OCI-LY1 (cell line): ENCODE results near the gene HDDC2.

Experiments used
- H2AFZ ChIP-seq: fragments of 200-600 bp; sonication (generic), shearing (Covaris generic); 2 replicates; pipeline ENCODE4 v1.6.0; 2014; ENCODE audit warnings: antibody characterized with exemption, mild to moderate bottlenecking, low read length
- H3F3A ChIP-seq: fragments of 200-600 bp; sonication (generic), shearing (Covaris generic); 2 replicates; pipeline ENCODE4 v1.6.0; 2014; ENCODE audit warnings: mild to moderate bottlenecking, antibody characterized with exemption, low read length, moderate library complexity; ENCODE audit not compliant: insufficient read depth
- H3K27ac ChIP-seq: fragments of 200-600 bp; sonication (generic); 2 replicates; pipeline ENCODE4 v1.5.1; 2014; ENCODE audit warnings: low read length, mixed run types, mild to moderate bottlenecking, low read depth; ENCODE audit not compliant: poor library complexity, severe bottlenecking
- H3K27me3 ChIP-seq: fragments of 200-600 bp; sonication (generic); 2 replicates; pipeline ENCODE4 v1.6.0; 2014; ENCODE audit warnings: antibody characterized with exemption, mild to moderate bottlenecking, low read length, moderate library complexity; ENCODE audit not compliant: insufficient read depth
- H3K36me3 ChIP-seq: fragments of 200-600 bp; sonication (generic); 2 replicates; pipeline ENCODE4 v1.6.1; 2014; ENCODE audit warnings: mild to moderate bottlenecking, antibody characterized with exemption, low read length, moderate library complexity, mixed read lengths; ENCODE audit not compliant: insufficient read depth
- H3K4me1 ChIP-seq: fragments of 200-600 bp; sonication (generic); 2 replicates; pipeline ENCODE4 v1.5.1; 2014; ENCODE audit warnings: mild to moderate bottlenecking, low read length, moderate library complexity; ENCODE audit not compliant: insufficient read depth, severe bottlenecking
- H3K4me2 ChIP-seq: fragments of 200-600 bp; sonication (generic), shearing (Covaris generic); 2 replicates; pipeline ENCODE4 v1.6.1; 2014; ENCODE audit warnings: low read length
- H3K4me3 ChIP-seq: fragments of 200-600 bp; sonication (generic); 2 replicates; pipeline ENCODE4 v1.5.1; 2014; ENCODE audit warnings: low read length, low read depth, mild to moderate bottlenecking, mixed read lengths; ENCODE audit not compliant: poor library complexity, severe bottlenecking
- H3K79me2 ChIP-seq: fragments of 200-600 bp; shearing (Covaris generic); 2 replicates; pipeline ENCODE4 v1.6.1; 2016; ENCODE audit warnings: mixed run types, low read length, mixed read lengths; ENCODE audit not compliant: insufficient read depth
- H3K9ac ChIP-seq: fragments of 200-600 bp; sonication (generic), shearing (Covaris generic); 2 replicates; pipeline ENCODE4 v1.6.1; 2014; ENCODE audit warnings: mild to moderate bottlenecking, low read length, mixed read lengths
- H3K9me2 ChIP-seq: fragments of 200-600 bp; sonication (generic), shearing (Covaris generic); 2 replicates; pipeline ENCODE4 v1.6.1; 2014; ENCODE audit warnings: low read depth, mild to moderate bottlenecking, low read length, mixed read lengths
- H3K9me3 ChIP-seq: fragments of 200-600 bp; shearing (Covaris generic); 2 replicates; pipeline ENCODE4 v1.6.1; 2014; ENCODE audit warnings: low read length, mixed read lengths
- H4K20me1 ChIP-seq: fragments of 200-600 bp; sonication (generic), shearing (Covaris generic); 2 replicates; pipeline ENCODE4 v1.6.0; 2016; ENCODE audit warnings: mild to moderate bottlenecking, low read length; ENCODE audit not compliant: insufficient read depth
- EZH2 ChIP-seq: fragments of 200-600 bp; sonication (generic), shearing (Covaris generic); IDR thresholded peaks from 2 replicates; pipeline ENCODE4 v1.8.0; 2017; ENCODE audit warnings: borderline replicate concordance, mixed run types, mild to moderate bottlenecking, antibody characterized with exemption, low read length, moderate library complexity, mixed read lengths
- TF ChIP-seq, protein P1 (sequence below): fragments of 200-600 bp; sonication (generic), shearing (Covaris generic); IDR thresholded peaks from 2 replicates; pipeline ENCODE4 v1.5.1; 2017; ENCODE audit warnings: mild to moderate bottlenecking, antibody characterized with exemption, low read length, moderate library complexity, mixed read lengths

Gene HDDC2

DNA sequence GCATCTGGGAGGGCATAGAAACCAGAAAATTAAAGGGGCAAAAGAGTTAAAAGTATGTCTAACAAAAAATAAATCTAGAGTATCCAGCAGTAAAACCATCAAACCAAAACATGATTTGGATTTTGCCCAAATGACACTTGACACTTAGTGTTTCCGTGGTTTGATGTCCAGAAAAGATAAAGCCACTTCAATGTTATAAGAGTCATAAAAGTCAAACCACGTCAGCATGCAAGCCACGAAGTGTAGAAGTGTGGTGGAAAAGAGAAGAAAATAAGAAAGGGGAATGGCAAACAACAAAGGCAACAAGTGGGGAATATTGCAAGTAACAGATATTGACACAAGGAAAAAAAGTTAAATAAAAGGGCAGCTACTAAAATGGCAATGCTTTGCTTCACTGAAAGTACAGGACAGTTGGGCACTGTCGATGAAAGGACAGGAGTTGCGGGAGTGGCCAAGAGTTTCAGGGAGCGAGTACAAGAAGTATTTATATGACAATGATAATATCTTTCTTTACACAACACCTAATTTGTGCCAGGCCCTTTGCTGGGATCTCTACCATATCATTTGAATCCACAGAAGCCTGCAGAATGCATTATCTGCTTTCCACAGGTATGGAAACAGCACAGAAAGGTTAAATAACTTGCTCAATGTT, 6.3 kb upstream of the HDDC2 start:
- H3K9me2 ChIP-seq: no peaks in the 10 kb centered on the region
- H3K4me3 ChIP-seq: no peak overlapping the region
- no peaks in the 10 kb centered on the region for H3K36me3 ChIP-seq
- no peaks in the 10 kb centered on the region for H3K79me2 ChIP-seq
- no peak overlapping the region for H3K4me2 ChIP-seq
- H2AFZ ChIP-seq: no peak overlapping the region
- H3K9ac ChIP-seq: no peak overlapping the region
- H3K27ac ChIP-seq: no peak overlapping the region
- no peaks in the 10 kb centered on the region for H4K20me1 ChIP-seq
- no peaks in the 10 kb centered on the region; the same call in 1 of the 2 replicates for H3K27me3 ChIP-seq
- no peak for TF ChIP-seq EZH2
- TF ChIP-seq, protein P1, sequence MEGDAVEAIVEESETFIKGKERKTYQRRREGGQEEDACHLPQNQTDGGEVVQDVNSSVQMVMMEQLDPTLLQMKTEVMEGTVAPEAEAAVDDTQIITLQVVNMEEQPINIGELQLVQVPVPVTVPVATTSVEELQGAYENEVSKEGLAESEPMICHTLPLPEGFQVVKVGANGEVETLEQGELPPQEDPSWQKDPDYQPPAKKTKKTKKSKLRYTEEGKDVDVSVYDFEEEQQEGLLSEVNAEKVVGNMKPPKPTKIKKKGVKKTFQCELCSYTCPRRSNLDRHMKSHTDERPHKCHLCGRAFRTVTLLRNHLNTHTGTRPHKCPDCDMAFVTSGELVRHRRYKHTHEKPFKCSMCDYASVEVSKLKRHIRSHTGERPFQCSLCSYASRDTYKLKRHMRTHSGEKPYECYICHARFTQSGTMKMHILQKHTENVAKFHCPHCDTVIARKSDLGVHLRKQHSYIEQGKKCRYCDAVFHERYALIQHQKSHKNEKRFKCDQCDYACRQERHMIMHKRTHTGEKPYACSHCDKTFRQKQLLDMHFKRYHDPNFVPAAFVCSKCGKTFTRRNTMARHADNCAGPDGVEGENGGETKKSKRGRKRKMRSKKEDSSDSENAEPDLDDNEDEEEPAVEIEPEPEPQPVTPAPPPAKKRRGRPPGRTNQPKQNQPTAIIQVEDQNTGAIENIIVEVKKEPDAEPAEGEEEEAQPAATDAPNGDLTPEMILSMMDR: no peak
- no peaks in the 10 kb centered on the region for H3K9me3 ChIP-seq
- no peaks in the 10 kb centered on the region for H3K4me1 ChIP-seq
- H3F3A ChIP-seq: no peaks in the 10 kb centered on the region

DNA sequence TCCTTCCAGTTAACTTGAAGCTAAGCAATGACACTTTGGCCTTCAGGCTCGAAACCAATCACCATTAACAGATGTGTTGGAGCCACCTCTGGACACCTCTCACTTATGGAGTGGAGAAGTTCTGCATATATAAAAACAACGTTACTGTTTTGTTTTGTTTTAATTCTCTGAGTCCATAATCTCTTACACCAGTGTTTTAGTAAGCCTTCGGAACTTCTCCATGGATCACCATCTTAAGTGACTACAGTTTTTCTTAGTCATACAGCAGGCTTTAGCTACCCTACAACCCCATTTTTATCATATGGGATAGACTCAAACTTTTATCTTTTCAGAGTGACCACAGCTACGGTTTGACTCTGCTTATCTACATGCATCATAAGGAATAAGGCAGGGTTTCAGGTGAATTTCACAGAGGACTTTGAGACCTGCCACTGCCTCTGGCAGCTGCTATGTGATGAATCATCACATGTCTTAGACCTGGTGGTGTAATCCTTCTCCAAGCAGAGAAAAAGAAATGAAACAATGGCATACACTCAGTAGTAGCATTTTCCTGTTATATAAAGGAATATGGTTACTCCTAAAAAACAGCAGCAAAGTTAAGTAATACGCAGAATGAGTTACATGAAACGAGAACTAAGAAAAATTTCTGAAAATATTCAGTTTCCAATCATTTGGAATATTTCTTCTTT, 5.5 kb upstream of the HDDC2 start:
- Histone ChIP-seq H3K4me2 (no peak overlapping the region), H3K27me3 (no peaks in the 10 kb centered on the region; the same call in 1 of the 2 replicates)
- TF ChIP-seq EZH2: no peak
- TF ChIP-seq, protein P1: no peak

DNA sequence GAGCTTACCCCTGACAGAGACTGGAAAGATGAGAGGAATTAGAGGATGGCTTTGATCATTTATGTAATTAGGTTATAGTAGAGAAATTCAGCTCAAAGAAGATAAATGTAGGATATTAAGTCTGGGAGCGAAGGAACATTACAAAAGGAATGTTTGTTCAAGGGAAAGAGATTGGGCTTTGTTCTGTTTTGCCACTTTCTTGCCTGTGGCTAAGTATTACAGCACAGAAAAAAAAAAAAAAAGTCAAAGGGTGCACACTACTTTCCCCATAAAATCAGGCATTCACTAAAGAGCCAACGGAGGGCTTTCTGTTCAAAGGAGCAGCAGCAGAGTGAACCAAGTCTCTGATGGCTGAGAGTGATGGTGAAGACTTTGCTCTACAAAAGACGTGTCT, 5.0 kb upstream of the HDDC2 start:
- Histone ChIP-seq H3K4me2 (no peak overlapping the region), H4K20me1 (no peaks in the 10 kb centered on the region), H3K36me3 (no peaks in the 10 kb centered on the region), H3K27ac (no peak overlapping the region), H3K4me3 (no peak overlapping the region), H3K27me3 (no peaks in the 10 kb centered on the region; the same call in 1 of the 2 replicates), H3K9ac (no peak overlapping the region), H3K9me2 (no peaks in the 10 kb centered on the region), H3K79me2 (no peaks in the 10 kb centered on the region), H3F3A (peaks cover 4% of the 10 kb centered on the region; the same call in 1 of the 2 replicates), H3K9me3 (no peaks in the 10 kb centered on the region), H2AFZ (no peak overlapping the region), H3K4me1 (peaks cover 7% of the 10 kb centered on the region)
- TF ChIP-seq, protein P1: no peak
- TF ChIP-seq EZH2: no peak

More for the DNA sequence above, 5.5 kb upstream of the HDDC2 start:
- Histone ChIP-seq H3F3A (peaks cover 3% of the 10 kb centered on the region; the same call in 1 of the 2 replicates), H3K36me3 (no peaks in the 10 kb centered on the region), H3K4me3 (no peak overlapping the region), H3K9me2 (no peaks in the 10 kb centered on the region), H3K4me1 (peaks cover 4% of the 10 kb centered on the region), H3K9me3 (no peaks in the 10 kb centered on the region), H2AFZ (no peak overlapping the region), H3K9ac (no peak overlapping the region), H4K20me1 (no peaks in the 10 kb centered on the region), H3K79me2 (no peaks in the 10 kb centered on the region), H3K27ac (no peak overlapping the region)
